Testis (tissue), 2 donors: ENCODE data around the gene RASAL2.

Source experiments
- CTCF ChIP-seq, 3 experiments: fragments of 450-650 bp in 2 of 3; fragments of 200-600 bp in 1 of 3; sonication (generic) in 1 of 3; IDR thresholded peaks; one replicate each; pipeline ENCODE4 v1.5.1; 2016 to 2019; ENCODE audit warnings: antibody characterized with exemption in 3 of 3, mild to moderate bottlenecking in 2 of 3, moderate library complexity in 1 of 3
- POLR2A ChIP-seq: fragments of 450-650 bp; IDR thresholded peaks from one replicate; pipeline ENCODE4 v1.6.1; 2017; ENCODE audit warnings: antibody characterized with exemption, mild to moderate bottlenecking, moderate library complexity

GRCh38 chr1:178277793-178278530 lies 184.1 kb downstream of the RASAL2 start:
- TF ChIP-seq CTCF (IDR thresholded peaks at IDR 0.05) (no peak), POLR2A (no peak)
